GM23248 (cell line): Measurements from ENCODE around the gene MTREX. TPM values are rescaled to one million over a fixed set of nuclear protein-coding genes. Genes with fewer than 3 reads are reported as not detected.

Experiments used
- DNase-seq: peaks from one replicate; pipeline ENCODE4 v3.0.0-alpha.2; 2015
- H2AFZ ChIP-seq: fragments of 200-600 bp; sonication (generic); 2 replicates; pipeline ENCODE4 v1.6.1; 2016; ENCODE audit warnings: antibody characterized with exemption
- H3F3A ChIP-seq: fragments of 200-600 bp; sonication (generic); 2 replicates; pipeline ENCODE4 v1.6.1; 2016; ENCODE audit warnings: mild to moderate bottlenecking, antibody characterized with exemption, mixed run types; ENCODE audit not compliant: insufficient read depth
- H3K27ac ChIP-seq: fragments of 200-600 bp; sonication (generic); 2 replicates; pipeline ENCODE4 v1.5.1; 2016; ENCODE audit warnings: mild to moderate bottlenecking
- H3K27me3 ChIP-seq: fragments of 200-600 bp; sonication (generic); replicated peaks from 2 replicates; pipeline ENCODE4 v1.6.1; 2016; ENCODE audit warnings: mild to moderate bottlenecking; ENCODE audit not compliant: insufficient read depth
- H3K36me3 ChIP-seq: fragments of 200-600 bp; sonication (generic); 2 replicates; pipeline ENCODE4 v1.6.1; 2016; ENCODE audit warnings: low read depth, mild to moderate bottlenecking
- H3K4me1 ChIP-seq: fragments of 200-600 bp; sonication (generic); 2 replicates; pipeline ENCODE4 v1.6.1; 2016; ENCODE audit warnings: mild to moderate bottlenecking; ENCODE audit not compliant: insufficient read depth
- H3K4me2 ChIP-seq: fragments of 200-600 bp; sonication (generic); one replicate; pipeline ENCODE4 v1.6.1; 2016; ENCODE audit warnings: mild to moderate bottlenecking; ENCODE audit not compliant: unreplicated experiment
- H3K4me3 ChIP-seq: fragments of 200-600 bp; sonication (generic); 2 replicates; pipeline ENCODE4 v1.5.1; 2016; ENCODE audit warnings: mild to moderate bottlenecking
- H3K79me2 ChIP-seq: fragments of 200-600 bp; sonication (generic); 2 replicates; pipeline ENCODE4 v1.6.1; 2016; ENCODE audit warnings: mild to moderate bottlenecking; ENCODE audit not compliant: insufficient read depth
- H3K9ac ChIP-seq: fragments of 200-600 bp; sonication (generic); 2 replicates; pipeline ENCODE4 v1.6.1; 2016; ENCODE audit warnings: mild to moderate bottlenecking
- H3K9me2 ChIP-seq: fragments of 200-600 bp; sonication (generic); 2 replicates; pipeline ENCODE4 v1.6.1; 2016; ENCODE audit warnings: mixed run types, mild to moderate bottlenecking, moderate library complexity; ENCODE audit not compliant: insufficient read depth
- H3K9me3 ChIP-seq: fragments of 200-600 bp; sonication (generic); one replicate; pipeline ENCODE4 v1.6.1; 2017; ENCODE audit warnings: low read depth
- H4K20me1 ChIP-seq: fragments of 200-600 bp; sonication (generic); 2 replicates; pipeline ENCODE4 v1.6.0; 2016; ENCODE audit not compliant: insufficient read depth
- EZH2 ChIP-seq: fragments of 200-600 bp; sonication (generic); IDR thresholded peaks from 2 replicates; pipeline ENCODE4 v1.6.1; 2018; ENCODE audit warnings: antibody characterized with exemption, mild to moderate bottlenecking; ENCODE audit not compliant: insufficient read depth, poor library complexity, severe bottlenecking
- EZH2phosphoT487 ChIP-seq: fragments of 200-600 bp; sonication (generic); IDR thresholded peaks from 2 replicates; pipeline ENCODE4 v1.6.1; 2018; ENCODE audit warnings: antibody characterized with exemption, moderate library complexity, mild to moderate bottlenecking, low read depth; ENCODE audit not compliant: insufficient read depth
- WGBS, 2 experiments: methylation state at CpG; one replicate each; pipeline ENCODE4 v1.1.6; 2015 to 2017; ENCODE audit warnings: low lambda C conversion rate in 2 of 2, low coverage in 1 of 2; ENCODE audit errors: missing lambda C conversion rate in 2 of 2; 5-methylcytosine and 5-hydroxymethylcytosine counted together
- in situ Hi-C: fragments of 300-500 bp; cut with MboI; formaldehyde crosslinking; loops from 2 replicates; pipeline ENCODE4 v1.15.0; 2020
- polyA plus RNA-seq: library from polyadenylated mRNA; unstranded; fragments of >200 nt; fragmentation: Nextera tagmentation; extraction: Ambion mirVana; gene quantifications from 2 replicates; pipeline ENCODE4 v1.2.1, GENCODE V29; 2016
- total RNA-seq: library from RNA; depleted of rRNA; stranded (reverse); fragments of >200 nt; shearing (Covaris generic); gene quantifications from 2 replicates; pipeline ENCODE4 v1.2.3, GENCODE V29; 2014

The MTREX gene
- total and polyA plus RNA-seq, 2 experiments from 2014 or later = 26.4 to 41.4 TPM

DNA sequence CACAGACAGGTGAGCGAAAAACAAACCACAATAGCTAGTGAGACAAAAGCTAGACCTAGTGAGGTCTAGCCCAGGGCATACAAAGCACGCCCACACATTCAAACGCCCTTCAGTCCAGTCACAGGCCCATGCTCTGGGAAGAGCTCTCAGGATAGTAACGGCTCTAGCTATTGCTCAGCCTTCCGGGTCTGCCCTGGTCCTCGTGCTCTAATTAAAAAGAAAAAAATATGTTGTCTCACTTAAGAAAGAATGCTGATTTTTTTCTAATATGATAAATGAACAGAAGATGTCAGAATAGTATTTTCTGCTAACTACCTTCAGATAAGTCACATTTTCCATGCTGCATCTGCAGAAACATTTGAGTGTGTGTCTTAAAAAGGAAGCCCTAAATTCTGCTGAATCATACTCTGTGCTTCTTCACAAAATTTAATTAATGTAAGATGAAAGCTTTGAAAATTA is 132.4 kb downstream of the MTREX start:
- TF ChIP-seq EZH2phosphoT487 = no peak
- Histone ChIP-seq H4K20me1 (no peaks in the 10 kb centered on the region), H3K9me2 (no peaks in the 10 kb centered on the region), H2AFZ (peak overlapping the region; percentile 31), H3K4me2 (peak overlapping the region; percentile 70), H3K9me3 (no peaks in the 10 kb centered on the region), H3K4me1 (peaks cover 43% of the 10 kb centered on the region), H3K4me3 (0 out of 2 replicates have a peak overlapping the region, but pooled peaks have one; percentile 3), H3K27me3 (no peaks in the 10 kb centered on the region), H3K79me2 (peaks cover 16% of the 10 kb centered on the region; the same call in 1 of the 2 replicates), H3K36me3 (no peaks in the 10 kb centered on the region), H3K9ac (peak overlapping the region; percentile 55), H3F3A (peaks cover 46% of the 10 kb centered on the region), H3K27ac (peak overlapping the region; percentile 80)
- in situ Hi-C loops = no loop called here
- DNase-seq = peak; percentile 96
- 24 to 26% methylated on average over 6 of the region's 6 CpGs for WGBS, 2 experiments

DNA sequence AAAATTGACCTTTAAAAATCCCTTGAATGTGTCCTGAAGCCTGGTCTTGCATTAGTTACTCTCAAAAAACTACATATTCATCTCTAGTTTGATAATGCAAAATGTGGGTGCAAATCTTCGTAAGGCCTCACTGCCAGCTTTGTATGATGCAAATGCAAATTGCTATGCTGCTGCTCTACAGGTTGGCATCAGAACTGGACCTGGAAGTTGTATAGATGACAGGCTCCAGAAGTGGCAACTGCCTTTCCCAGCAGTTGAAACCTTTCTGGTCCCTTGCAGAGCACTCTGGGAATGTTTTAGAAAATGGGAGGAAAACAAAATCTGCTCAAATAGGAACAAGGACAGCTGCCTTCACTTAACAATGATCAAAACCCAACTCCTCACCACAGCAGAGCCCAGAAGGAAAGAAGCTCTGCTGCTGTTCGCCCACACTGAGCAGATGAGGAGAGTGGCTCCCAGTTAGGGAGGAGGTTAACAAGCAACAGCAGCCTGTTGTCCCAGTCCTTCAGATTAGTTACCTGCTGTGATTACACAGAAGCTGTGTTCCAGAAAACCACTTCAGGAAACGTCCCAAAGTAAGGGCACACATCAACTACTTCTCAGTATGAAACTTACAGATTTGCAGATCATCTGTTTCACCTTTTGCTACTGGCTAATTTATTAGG is 133.4 kb downstream of the MTREX start:
- DNase-seq = peak; percentile 24
- Histone ChIP-seq H3K4me1 (peaks cover 43% of the 10 kb centered on the region), H3K9ac (no peak overlapping the region), H4K20me1 (no peaks in the 10 kb centered on the region), H3K79me2 (peaks cover 16% of the 10 kb centered on the region; the same call in 1 of the 2 replicates), H3K36me3 (no peaks in the 10 kb centered on the region), H3K4me3 (no peak overlapping the region), H3K9me3 (no peaks in the 10 kb centered on the region), H3K4me2 (no peak overlapping the region), H3F3A (peaks cover 41% of the 10 kb centered on the region), H3K27ac (peak overlapping the region; percentile 80), H2AFZ (0 out of 2 replicates have a peak overlapping the region, but pooled peaks have one; percentile 18), H3K9me2 (no peaks in the 10 kb centered on the region), H3K27me3 (no peaks in the 10 kb centered on the region)
- TF ChIP-seq EZH2 (no peak), EZH2phosphoT487 (no peak)
- in situ Hi-C loops = no loop called here
- WGBS, 2 experiments = 48 to 60% methylated on average over 3 of the region's 3 CpGs

DNA sequence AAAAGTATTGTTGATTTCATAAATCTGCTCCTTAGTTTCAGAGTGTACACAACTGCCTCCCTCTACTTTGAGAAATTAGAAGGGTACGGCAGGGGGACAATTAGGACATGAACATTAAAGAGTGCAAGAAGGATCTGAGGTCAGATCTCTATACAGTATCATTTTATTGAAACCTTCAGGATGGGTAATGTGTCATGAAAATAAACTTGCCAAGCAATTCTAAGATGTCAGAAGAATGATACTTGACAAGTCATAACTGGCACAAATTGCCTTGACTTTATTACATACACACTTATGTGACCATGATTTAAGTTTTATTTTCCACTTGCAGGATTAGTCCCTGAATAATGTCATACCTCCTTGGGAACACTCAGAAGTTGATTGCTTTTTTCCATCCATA is 134.2 kb downstream of the MTREX start:
- Histone ChIP-seq H3K79me2 (peaks cover 16% of the 10 kb centered on the region; the same call in 1 of the 2 replicates), H3K9me3 (no peaks in the 10 kb centered on the region), H3K4me2 (no peak overlapping the region), H3K4me1 (peaks cover 39% of the 10 kb centered on the region), H3K27me3 (no peaks in the 10 kb centered on the region), H4K20me1 (no peaks in the 10 kb centered on the region), H2AFZ (no peak overlapping the region), H3K4me3 (no peak overlapping the region), H3K9me2 (no peaks in the 10 kb centered on the region), H3K27ac (no peak overlapping the region), H3F3A (peaks cover 34% of the 10 kb centered on the region), H3K36me3 (no peaks in the 10 kb centered on the region), H3K9ac (no peak overlapping the region)
- no peak for DNase-seq
- in situ Hi-C loops = no loop called here
- TF ChIP-seq EZH2phosphoT487 = no peak
- no peak for TF ChIP-seq EZH2
- 86 to 95% methylated on average over 1 of the region's 1 CpG for WGBS, 2 experiments

DNA sequence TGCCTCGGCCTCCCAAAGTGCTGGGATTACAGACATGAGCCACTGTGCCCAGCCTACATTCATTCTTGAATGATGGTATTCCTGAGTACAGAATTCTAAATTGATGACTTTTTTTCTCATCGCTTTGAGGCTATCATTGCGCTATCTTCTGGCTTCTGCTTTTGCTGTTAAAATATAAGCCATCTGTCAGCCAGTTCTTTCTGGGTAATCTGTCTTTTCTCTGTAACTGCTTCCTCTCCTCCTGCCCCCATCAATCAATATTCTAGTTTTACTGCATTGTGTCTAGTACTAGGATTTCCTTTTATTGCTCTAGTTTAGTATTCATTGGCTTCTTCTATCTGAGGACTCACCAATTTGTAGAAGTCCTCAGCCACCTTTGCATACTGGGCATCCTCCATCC is 138.0 kb downstream of the MTREX start:
- no peak overlapping the region for H3K9ac ChIP-seq

More for the DNA sequence above, 138.0 kb downstream of the MTREX start:
- H3K9me2 ChIP-seq = no peaks in the 10 kb centered on the region
- in situ Hi-C loops = no loop called here
- WGBS, 2 experiments = 97 to 98% methylated on average over 3 of the region's 3 CpGs
- no peak overlapping the region for H3K27ac ChIP-seq
- H3K4me1 ChIP-seq = peaks cover 15% of the 10 kb centered on the region
- H3K4me3 ChIP-seq = no peak overlapping the region
- no peak overlapping the region for H3K4me2 ChIP-seq
- no peak for TF ChIP-seq EZH2phosphoT487
- no peak for TF ChIP-seq EZH2
- no peak for DNase-seq
- no peaks in the 10 kb centered on the region for H3K27me3 ChIP-seq
- H3K79me2 ChIP-seq = peaks cover 32% of the 10 kb centered on the region
- no peaks in the 10 kb centered on the region for H4K20me1 ChIP-seq
- no peaks in the 10 kb centered on the region for H3K9me3 ChIP-seq
- no peak overlapping the region for H2AFZ ChIP-seq
- H3F3A ChIP-seq = peaks cover 13% of the 10 kb centered on the region; the same call in 1 of the 2 replicates
- H3K36me3 ChIP-seq = no peaks in the 10 kb centered on the region
